Measurements from ENCODE around the gene SCNN1B.
A peak's percentile ranks its signal among the peaks of the same experiment; 100 is the strongest.

SCNN1B gene

DNA sequence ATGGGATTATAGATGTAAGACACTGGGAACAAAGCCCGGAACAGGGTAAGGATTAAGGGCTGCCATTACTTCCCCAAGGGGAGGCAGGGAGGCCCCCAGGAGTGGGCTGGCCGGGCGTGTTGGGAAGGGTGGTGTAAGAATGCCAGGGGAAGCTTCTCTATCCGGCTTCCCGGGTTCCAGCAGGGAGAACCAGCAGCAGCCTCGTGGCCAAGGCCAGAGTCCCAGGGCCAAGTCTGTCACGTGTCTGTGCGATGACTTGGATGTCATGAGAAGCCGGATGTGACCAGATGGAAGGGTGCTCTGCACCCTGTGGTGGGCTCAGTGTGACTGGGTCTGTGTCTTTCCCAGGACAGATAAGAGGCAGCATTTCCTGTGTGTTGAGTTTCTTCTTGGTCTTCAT, 52.1 kb downstream of the SCNN1B start:
- Histone ChIP-seq H2AFZ (ENCODE audit: insufficient read depth, low read length, poor library complexity) (no peak overlapping the region), H4K8ac (ENCODE audit: low read depth, low read length) (no peak overlapping the region), H3K4ac (ENCODE audit: low read depth, low read length) (no peak overlapping the region), H2BK5ac (ENCODE audit: low read depth, low read length, poor library complexity) (no peak overlapping the region), H2AK5ac (ENCODE audit: low read length) (no peak overlapping the region), H2BK12ac (ENCODE audit: low read length) (no peak overlapping the region), H3K23ac (ENCODE audit: low read length) (no peak overlapping the region), H3K18ac (ENCODE audit: low read length) (no peak overlapping the region), H3K4me2 (ENCODE audit: low read length) (no peak overlapping the region), H3K14ac (ENCODE audit: low read length) (no peak overlapping the region), H2BK120ac (ENCODE audit: insufficient read depth, low read length, poor library complexity) (no peak overlapping the region), H3K27me3 (ENCODE audit: insufficient read depth, low read length) (no peaks in the 10 kb centered on the region), H3K79me1 (ENCODE audit: low read length) (no peaks in the 10 kb centered on the region), H3K36me3 (ENCODE audit: control insufficient read depth in 1 of 2, insufficient read depth in 2 of 2, low read length in 2 of 2) (no peaks in the 10 kb centered on the region), H3K9ac (ENCODE audit: low read length) (no peak overlapping the region), H3K9me3 (ENCODE audit: insufficient read depth, low read depth, low read length) (peaks cover 7% of the 10 kb centered on the region), H4K91ac (ENCODE audit: low read depth, low read length) (no peak overlapping the region), H3K79me2 (ENCODE audit: control insufficient read depth, insufficient read depth, low read length, poor library complexity) (no peaks in the 10 kb centered on the region), H3K4me1 (ENCODE audit: control insufficient read depth in 1 of 2, insufficient read depth in 2 of 2, low read length in 2 of 2) (no peaks in the 10 kb centered on the region), H4K12ac (ENCODE audit: low read depth, low read length) (no peak overlapping the region), H3K4me3 (ENCODE audit: low read depth, low read length) (no peak overlapping the region), H3K27ac (ENCODE audit: low read depth, low read length) (no peak overlapping the region)
- no peak for DNase-seq
- whole genome bisulfite sequencing (ENCODE audit: extremely low coverage, insufficient coverage, insufficient read length), result no CpG with 5 or more reads among the region's 9 CpGs

DNA sequence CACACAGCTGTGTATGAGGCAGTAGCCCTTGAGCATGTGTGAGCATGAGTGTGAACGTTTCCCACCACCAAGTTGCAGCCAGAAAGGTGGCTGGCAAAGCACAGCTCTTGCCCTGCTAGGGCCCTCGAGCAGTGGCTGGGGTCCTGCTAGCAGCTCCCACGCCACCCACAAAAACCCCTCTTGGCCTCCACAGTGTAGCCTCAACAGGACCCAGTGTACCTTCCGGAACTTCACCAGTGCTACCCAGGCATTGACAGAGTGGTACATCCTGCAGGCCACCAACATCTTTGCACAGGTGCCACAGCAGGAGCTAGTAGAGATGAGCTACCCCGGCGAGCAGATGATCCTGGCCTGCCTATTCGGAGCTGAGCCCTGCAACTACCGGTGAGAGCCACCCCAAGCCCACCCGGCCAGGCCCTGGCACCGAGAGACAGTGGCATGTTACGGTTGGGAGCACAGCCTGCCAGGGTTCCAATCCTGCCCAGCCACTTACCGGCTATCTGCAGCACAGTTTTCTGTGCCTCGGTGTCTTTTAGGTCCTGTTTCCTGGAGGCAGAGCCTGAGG, 53.1 kb downstream of the SCNN1B start:
- H3K36me3 ChIP-seq (ENCODE audit: control insufficient read depth in 1 of 2, insufficient read depth in 2 of 2, low read length in 2 of 2), result no peaks in the 10 kb centered on the region
- no peak overlapping the region for H4K8ac ChIP-seq (ENCODE audit: low read depth, low read length)
- no peak overlapping the region for H3K27ac ChIP-seq (ENCODE audit: low read depth, low read length)
- WGBS (ENCODE audit: extremely low coverage, insufficient coverage, insufficient read length), result no CpG with 5 or more reads among the region's 13 CpGs
- no peaks in the 10 kb centered on the region for H3K79me1 ChIP-seq (ENCODE audit: low read length)
- no peak overlapping the region for H3K4ac ChIP-seq (ENCODE audit: low read depth, low read length)
- no peak overlapping the region for H2BK120ac ChIP-seq (ENCODE audit: insufficient read depth, low read length, poor library complexity)
- no peak overlapping the region for H2AK5ac ChIP-seq (ENCODE audit: low read length)
- no peak for DNase-seq
- H4K12ac ChIP-seq (ENCODE audit: low read depth, low read length), result no peak overlapping the region
- no peak overlapping the region for H3K9ac ChIP-seq (ENCODE audit: low read length)
- no peak overlapping the region for H3K18ac ChIP-seq (ENCODE audit: low read length)
- H3K14ac ChIP-seq (ENCODE audit: low read length), result no peak overlapping the region
- H3K9me3 ChIP-seq (ENCODE audit: insufficient read depth, low read depth, low read length), result peaks cover 7% of the 10 kb centered on the region
- no peak overlapping the region for H2BK5ac ChIP-seq (ENCODE audit: low read depth, low read length, poor library complexity)
- H3K4me1 ChIP-seq (ENCODE audit: control insufficient read depth in 1 of 2, insufficient read depth in 2 of 2, low read length in 2 of 2), result no peaks in the 10 kb centered on the region
- H3K23ac ChIP-seq (ENCODE audit: low read length), result no peak overlapping the region
- H2AFZ ChIP-seq (ENCODE audit: insufficient read depth, low read length, poor library complexity), result no peak overlapping the region
- H2BK12ac ChIP-seq (ENCODE audit: low read length), result no peak overlapping the region
- peak overlapping the region; percentile 47 for H3K4me3 ChIP-seq (ENCODE audit: low read depth, low read length)
- no peaks in the 10 kb centered on the region for H3K27me3 ChIP-seq (ENCODE audit: insufficient read depth, low read length)
- H3K79me2 ChIP-seq (ENCODE audit: control insufficient read depth, insufficient read depth, low read length, poor library complexity), result no peaks in the 10 kb centered on the region
- H4K91ac ChIP-seq (ENCODE audit: low read depth, low read length), result no peak overlapping the region
- no peak overlapping the region for H3K4me2 ChIP-seq (ENCODE audit: low read length)

DNA sequence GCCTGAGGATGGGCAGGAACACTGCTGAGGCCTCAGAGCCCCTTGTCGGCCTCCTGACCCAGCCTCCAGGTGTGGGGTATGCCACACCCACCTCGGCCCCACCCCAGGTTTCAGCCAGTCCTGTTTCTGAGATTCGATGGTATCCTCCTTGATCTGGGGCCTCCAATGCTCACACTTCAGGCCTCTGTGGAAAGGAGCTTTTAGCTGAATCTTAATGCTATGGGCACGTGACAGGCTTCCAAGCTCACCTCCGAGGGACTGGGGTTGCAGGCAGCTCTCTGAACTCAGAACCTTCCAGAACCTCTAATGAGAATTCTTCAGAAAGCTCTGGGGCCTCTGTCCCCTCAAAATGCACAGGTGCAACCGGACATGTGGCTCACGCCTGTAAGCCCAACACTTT, 54.8 kb downstream of the SCNN1B start:
- Histone ChIP-seq H2BK5ac (ENCODE audit: low read depth, low read length, poor library complexity) (no peak overlapping the region), H3K18ac (ENCODE audit: low read length) (no peak overlapping the region), H3K79me2 (ENCODE audit: control insufficient read depth, insufficient read depth, low read length, poor library complexity) (no peaks in the 10 kb centered on the region), H3K9me3 (ENCODE audit: insufficient read depth, low read depth, low read length) (peaks cover 7% of the 10 kb centered on the region), H3K9ac (ENCODE audit: low read length) (no peak overlapping the region), H4K8ac (ENCODE audit: low read depth, low read length) (no peak overlapping the region), H3K4ac (ENCODE audit: low read depth, low read length) (no peak overlapping the region), H4K12ac (ENCODE audit: low read depth, low read length) (no peak overlapping the region), H2AFZ (ENCODE audit: insufficient read depth, low read length, poor library complexity) (no peak overlapping the region), H2AK5ac (ENCODE audit: low read length) (no peak overlapping the region), H3K4me2 (ENCODE audit: low read length) (no peak overlapping the region), H2BK120ac (ENCODE audit: insufficient read depth, low read length, poor library complexity) (no peak overlapping the region), H3K36me3 (ENCODE audit: control insufficient read depth in 1 of 2, insufficient read depth in 2 of 2, low read length in 2 of 2) (no peaks in the 10 kb centered on the region), H3K4me3 (ENCODE audit: low read depth, low read length) (no peak overlapping the region), H3K27me3 (ENCODE audit: insufficient read depth, low read length) (no peaks in the 10 kb centered on the region), H3K14ac (ENCODE audit: low read length) (no peak overlapping the region), H3K23ac (ENCODE audit: low read length) (no peak overlapping the region), H3K27ac (ENCODE audit: low read depth, low read length) (no peak overlapping the region), H4K91ac (ENCODE audit: low read depth, low read length) (no peak overlapping the region), H2BK12ac (ENCODE audit: low read length) (no peak overlapping the region), H3K79me1 (ENCODE audit: low read length) (no peaks in the 10 kb centered on the region), H3K4me1 (ENCODE audit: control insufficient read depth in 1 of 2, insufficient read depth in 2 of 2, low read length in 2 of 2) (no peaks in the 10 kb centered on the region)
- no peak for DNase-seq
- no CpG with 5 or more reads among the region's 7 CpGs for WGBS (ENCODE audit: extremely low coverage, insufficient coverage, insufficient read length)

DNA sequence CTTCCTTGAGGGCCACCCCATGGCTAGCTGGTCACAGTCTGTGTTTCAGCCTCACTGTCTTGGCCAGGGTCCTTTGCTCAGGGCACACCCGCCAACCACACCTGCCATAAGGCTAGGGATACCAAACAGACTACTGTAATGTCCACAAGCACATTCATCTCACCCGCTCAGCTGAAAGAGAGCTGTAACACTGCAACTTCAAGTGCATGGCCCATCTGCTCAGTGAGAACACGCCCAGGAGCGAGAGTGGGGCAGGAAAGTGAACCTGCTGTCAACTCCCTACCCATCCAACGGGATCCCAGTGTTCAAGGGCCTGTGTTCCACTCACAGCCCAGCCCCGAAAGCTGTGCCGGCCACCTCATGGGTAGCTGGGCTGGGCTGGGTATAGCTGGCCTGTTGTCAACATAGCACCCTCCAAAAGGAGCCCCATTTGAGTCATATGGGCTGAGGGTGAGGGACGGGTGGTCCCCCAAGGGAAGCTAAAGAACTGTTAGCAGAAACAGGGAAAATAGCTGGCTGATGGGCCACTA, 55.7 kb downstream of the SCNN1B start:
- H3K4ac ChIP-seq (ENCODE audit: low read depth, low read length), result no peak overlapping the region
- no peak overlapping the region for H3K4me3 ChIP-seq (ENCODE audit: low read depth, low read length)
- H3K79me2 ChIP-seq (ENCODE audit: control insufficient read depth, insufficient read depth, low read length, poor library complexity), result no peaks in the 10 kb centered on the region
- H3K27ac ChIP-seq (ENCODE audit: low read depth, low read length), result no peak overlapping the region
- no peak overlapping the region for H3K9ac ChIP-seq (ENCODE audit: low read length)
- H4K12ac ChIP-seq (ENCODE audit: low read depth, low read length), result no peak overlapping the region
- H2BK5ac ChIP-seq (ENCODE audit: low read depth, low read length, poor library complexity), result no peak overlapping the region
- H2BK120ac ChIP-seq (ENCODE audit: insufficient read depth, low read length, poor library complexity), result no peak overlapping the region
- H3K14ac ChIP-seq (ENCODE audit: low read length), result no peak overlapping the region
- H3K27me3 ChIP-seq (ENCODE audit: insufficient read depth, low read length), result no peaks in the 10 kb centered on the region
- no peaks in the 10 kb centered on the region for H3K79me1 ChIP-seq (ENCODE audit: low read length)
- H3K36me3 ChIP-seq (ENCODE audit: control insufficient read depth in 1 of 2, insufficient read depth in 2 of 2, low read length in 2 of 2), result no peaks in the 10 kb centered on the region
- no peak overlapping the region for H2BK12ac ChIP-seq (ENCODE audit: low read length)
- H4K8ac ChIP-seq (ENCODE audit: low read depth, low read length), result no peak overlapping the region
- H3K18ac ChIP-seq (ENCODE audit: low read length), result no peak overlapping the region
- no peak overlapping the region for H2AK5ac ChIP-seq (ENCODE audit: low read length)
- no peaks in the 10 kb centered on the region for H3K4me1 ChIP-seq (ENCODE audit: control insufficient read depth in 1 of 2, insufficient read depth in 2 of 2, low read length in 2 of 2)
- no peak overlapping the region for H2AFZ ChIP-seq (ENCODE audit: insufficient read depth, low read length, poor library complexity)
- H3K23ac ChIP-seq (ENCODE audit: low read length), result no peak overlapping the region
- H3K9me3 ChIP-seq (ENCODE audit: insufficient read depth, low read depth, low read length), result peaks cover 4% of the 10 kb centered on the region
- WGBS (ENCODE audit: extremely low coverage, insufficient coverage, insufficient read length), result no CpG with 5 or more reads among the region's 8 CpGs
- no peak for DNase-seq
- H4K91ac ChIP-seq (ENCODE audit: low read depth, low read length), result no peak overlapping the region
- H3K4me2 ChIP-seq (ENCODE audit: low read length), result no peak overlapping the region
